NCI-H82 treated with DMSO at 0.1 percent for 48 hours (cell line): ENCODE measurements around the gene FOXI3.
"Not testable (repeated sequence)": the region's sequence is repeated elsewhere in the genome, so short reads cannot be mapped to it uniquely, and the experiment has no call there.

Experiments
- DNase-seq: peaks from one replicate; lab custom pipeline; 2025; ENCODE audit not compliant: unreplicated experiment; lab: John Stamatoyannopoulos, UW

The FOXI3 gene

DNA sequence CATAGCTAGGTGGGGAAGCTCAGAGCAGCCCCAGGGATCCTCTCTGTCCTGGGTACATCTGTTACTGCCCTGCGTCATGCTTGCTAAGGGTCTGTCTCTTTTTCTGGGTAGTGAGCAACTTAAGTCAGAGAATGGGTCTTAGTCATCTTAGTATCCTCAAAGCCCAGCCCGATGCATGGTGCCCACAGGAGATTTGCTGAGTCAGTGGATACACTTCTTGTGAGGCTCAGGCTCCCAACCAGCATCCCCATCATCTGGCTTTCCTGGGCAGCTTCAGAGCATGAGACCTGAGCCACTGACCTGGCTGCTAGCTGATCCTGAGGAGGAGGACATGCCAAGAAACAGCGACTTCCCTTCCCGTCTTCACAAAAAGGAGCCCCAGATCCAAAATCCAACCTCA is 10.0 kb downstream of the FOXI3 start:
- DNase-seq = no peak

DNA sequence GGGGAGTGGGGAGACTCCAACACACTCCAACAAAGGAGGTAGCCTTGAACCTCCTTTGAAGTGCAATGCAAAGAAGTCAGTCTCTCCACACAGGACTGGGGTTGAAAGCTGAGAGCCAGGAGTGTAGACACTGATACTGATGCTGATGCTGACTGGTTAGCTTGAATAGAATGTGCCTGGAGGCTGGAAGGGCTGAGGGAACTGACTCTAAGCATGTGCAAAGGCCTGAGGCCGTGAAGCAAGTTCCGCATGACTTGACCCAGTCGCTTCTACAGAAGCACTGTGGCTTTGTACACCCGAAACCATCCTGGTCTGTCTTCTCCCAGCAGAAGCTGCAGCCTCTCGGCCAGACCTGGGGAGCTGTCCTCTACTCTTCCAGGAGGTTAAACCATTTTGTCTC is 10.4 kb downstream of the FOXI3 start:
- no peak for DNase-seq

DNA sequence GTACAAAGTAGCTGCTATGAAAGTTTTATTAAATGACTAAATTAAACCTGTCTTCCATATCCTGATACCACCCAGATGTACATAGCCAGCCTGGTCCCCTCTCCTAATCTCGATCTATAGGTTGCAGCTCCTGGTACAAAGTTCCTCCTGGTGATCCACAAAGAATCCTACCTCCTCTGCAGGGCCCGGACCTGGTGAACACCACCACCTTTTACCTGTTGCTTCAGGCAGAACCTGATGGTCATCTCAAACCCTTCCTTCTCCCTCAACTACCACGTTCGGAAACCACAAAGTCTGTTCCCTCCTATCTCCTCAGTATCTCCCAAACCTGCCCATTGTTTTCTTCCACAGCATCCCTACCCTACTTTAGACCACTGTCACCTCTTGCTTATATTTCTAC is 15.5 kb downstream of the FOXI3 start:
- no peak for DNase-seq

DNA sequence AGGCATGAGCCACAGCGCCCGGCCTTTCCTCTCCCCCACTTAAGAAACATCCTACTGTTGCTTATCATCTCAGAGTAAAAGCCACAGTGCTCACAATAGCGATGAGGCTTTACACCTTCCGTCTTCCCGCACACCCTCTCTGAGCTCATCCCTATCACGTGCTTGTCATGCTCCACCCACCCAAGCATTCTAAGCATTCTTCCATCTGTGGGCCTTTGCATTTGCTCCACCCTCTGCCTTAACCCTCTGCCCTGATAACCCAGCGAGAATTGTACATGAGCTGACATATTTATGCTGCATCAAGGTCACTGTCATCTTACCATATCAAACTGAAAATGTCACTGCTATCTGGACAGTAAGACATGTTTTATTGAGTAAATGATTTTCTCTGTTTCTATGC is 22.6 kb downstream of the FOXI3 start:
- DNase-seq = no peak

DNA sequence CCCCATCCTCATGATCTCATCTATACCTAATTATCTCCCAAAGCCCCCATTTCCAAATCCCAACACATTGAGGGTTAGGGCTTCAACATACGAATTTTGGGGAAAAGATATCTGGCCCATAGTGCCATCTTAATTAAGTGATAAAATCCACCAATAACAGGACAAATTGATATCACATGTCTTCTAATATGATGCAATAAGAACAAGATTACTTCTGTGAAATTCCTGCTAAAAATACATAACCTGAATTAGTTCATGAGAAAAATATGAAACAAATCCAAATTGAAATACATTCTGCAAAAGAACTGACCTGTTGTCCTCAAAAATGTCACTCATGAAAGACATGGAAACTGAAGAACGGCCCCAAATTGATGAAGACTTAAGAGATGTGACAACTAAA is 28.8 kb downstream of the FOXI3 start:
- no peak for DNase-seq

DNA sequence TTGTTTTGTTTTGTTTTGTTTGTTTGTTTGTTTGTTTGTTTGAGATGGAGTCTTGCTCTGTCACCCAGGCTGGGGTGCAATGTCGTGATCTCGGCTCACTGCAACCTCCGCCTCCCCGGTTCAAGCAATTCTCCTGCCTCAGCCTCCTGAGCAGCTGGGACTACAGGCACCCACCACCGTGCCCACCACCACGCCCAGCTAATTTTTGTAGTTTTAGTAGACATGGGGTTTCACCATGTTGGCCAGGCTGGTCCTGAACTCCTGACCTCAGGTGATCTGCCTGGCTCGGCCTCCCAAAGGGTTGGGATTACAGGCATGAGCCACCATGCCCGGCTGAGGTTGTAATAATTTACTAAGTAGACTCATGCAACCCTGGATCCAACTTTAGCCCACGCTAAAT is 33.4 kb downstream of the FOXI3 start:
- not testable (repeated sequence) for DNase-seq

DNA sequence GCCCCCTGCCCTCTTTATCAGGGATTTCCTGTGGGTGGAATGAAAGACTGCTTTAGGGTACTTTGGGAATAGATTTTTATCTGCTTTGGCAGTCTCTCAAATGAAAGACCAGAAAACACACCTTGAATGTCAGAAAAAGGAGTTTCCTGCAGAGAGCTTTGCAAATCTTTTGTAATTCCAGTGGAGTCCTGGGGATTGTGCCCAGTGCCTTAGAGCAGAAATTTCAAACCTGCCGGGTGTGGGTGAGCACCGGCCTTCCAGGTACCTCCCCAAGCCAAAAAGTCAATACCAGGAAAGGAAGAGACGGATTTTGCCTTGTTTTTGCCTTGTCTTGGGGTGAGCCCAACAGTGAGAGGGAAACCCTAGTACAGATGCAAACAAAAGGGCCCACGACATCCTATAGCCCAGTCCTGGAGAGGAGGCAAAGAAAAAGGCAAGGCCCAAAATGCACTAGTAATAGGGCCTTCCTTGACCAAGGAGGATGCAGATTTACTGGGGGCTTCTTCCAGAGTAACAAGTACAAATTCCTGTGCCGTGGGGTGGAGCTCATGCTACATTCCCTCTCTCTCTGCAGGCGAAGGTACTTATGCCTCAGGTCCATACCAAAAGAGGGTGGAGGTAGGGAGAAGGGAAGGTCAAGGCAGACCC is 36.4 kb downstream of the FOXI3 start:
- DNase-seq = no peak

DNA sequence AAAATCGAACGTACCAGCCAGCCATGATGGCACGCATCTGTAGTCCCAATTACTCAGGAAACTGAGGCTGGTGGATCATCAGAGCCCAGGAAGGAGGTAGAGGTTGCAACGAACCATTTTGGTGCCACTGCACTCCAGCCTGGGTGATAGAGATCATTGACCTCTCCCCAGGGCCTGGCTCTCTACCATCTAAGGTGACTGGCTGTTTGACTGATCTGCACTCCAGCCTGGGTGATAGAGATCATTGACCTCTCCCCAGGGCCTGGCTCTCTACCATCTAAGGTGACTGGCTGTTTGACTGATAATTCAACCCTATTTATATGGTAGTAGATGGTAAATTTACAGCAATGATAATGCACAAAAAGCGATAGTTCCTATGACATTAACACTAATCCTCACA is 43.6 kb downstream of the FOXI3 start:
- DNase-seq = not testable (repeated sequence)

DNA sequence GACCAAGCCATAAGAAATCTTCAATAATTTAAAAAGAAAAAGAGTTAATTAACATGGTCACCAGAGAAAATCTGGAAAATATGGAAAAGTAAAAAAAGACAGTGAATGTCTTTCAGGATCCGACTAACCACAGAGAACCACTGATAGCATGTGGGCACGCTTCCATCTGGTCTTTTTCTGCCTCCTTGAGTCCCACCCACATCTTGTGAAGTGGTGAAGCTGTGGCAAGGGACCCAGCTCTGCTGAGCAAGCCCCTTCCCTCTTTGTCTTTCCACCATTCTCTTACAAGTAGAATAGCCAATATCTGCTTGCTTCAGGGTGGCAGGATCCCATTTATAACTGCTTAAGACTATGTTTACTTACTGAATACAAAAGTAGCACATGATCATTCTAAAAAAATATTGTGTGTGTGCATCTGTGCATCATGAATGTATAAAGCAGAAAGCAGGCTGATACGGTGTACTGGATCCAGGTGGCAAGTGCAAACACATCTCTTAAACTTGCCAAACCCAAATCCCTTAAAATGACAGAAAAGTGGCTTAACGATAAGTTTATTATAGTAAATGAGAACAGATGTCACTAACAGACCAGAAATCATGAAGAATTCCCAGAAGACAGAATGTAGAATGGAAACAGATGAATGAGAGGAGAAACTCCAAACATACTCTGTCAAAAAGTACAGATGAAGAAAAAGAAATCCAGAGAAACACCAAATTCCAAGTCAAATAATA is 52.3 kb downstream of the FOXI3 start:
- peak; percentile 64 for DNase-seq

DNA sequence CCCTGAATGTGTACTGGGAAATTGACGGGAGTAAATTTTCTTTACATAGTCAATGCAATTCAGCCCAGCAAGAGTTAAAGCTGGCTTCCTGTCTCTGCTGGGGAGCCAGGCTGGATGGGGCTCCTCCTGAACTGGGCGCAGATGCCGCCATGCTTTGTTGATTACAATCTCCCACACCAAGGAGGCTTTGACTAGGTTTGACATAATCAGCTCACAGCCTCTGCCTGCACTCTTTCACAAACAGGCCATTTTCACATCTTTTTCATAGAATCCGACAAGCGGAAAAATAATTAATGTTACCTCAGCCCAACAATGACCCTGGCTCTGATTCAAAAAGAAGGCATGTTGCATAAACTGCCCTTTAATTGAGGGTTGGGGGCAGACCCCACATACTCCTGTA is 54.3 kb downstream of the FOXI3 start:
- no peak for DNase-seq
